Panc1 (cell line): ENCODE measurements around the gene ZDHHC14.

Experiments used
- CTCF ChIP-seq: fragments of 450-650 bp; IDR thresholded peaks from 2 replicates; pipeline ENCODE4 v1.5.1; 2017; ENCODE audit warnings: mild to moderate bottlenecking
- POLR2AphosphoS5 ChIP-seq: IDR thresholded peaks from 2 replicates; pipeline ENCODE4 v1.6.1; 2012; ENCODE audit warnings: mild to moderate bottlenecking, low read depth, low read length, moderate library complexity
- REST ChIP-seq, 2 experiments: IDR thresholded peaks; 2 replicates each; pipeline ENCODE4 v1.6.1; 2011 to 2012; ENCODE audit warnings: low read depth in 2 of 2, control low read depth in 1 of 2, low read length in 1 of 2, mild to moderate bottlenecking in 1 of 2, moderate library complexity in 1 of 2; ENCODE audit not compliant: insufficient read depth in 1 of 2
- SIN3A ChIP-seq: IDR thresholded peaks from 2 replicates; pipeline ENCODE4 v1.6.1; 2012; ENCODE audit warnings: low read depth, mild to moderate bottlenecking, low read length, moderate library complexity, borderline replicate concordance; ENCODE audit not compliant: insufficient read depth
- TCF7L2 ChIP-seq: IDR thresholded peaks from 2 replicates; pipeline ENCODE4 v1.6.1; 2011; ENCODE audit warnings: mild to moderate bottlenecking, low read depth, low read length, inconsistent platforms

GRCh38 chr6:157368359-157369049, 12.5 kb upstream of the ZDHHC14 start:
- no peak for TF ChIP-seq CTCF
- no peak for TF ChIP-seq POLR2AphosphoS5
- TF ChIP-seq REST (IDR thresholded peaks at IDR 0.05; ENCODE audit: insufficient read depth in 1 of 2, low read depth in 2 of 2, low read length in 1 of 2), result no peak
- no peak for TF ChIP-seq SIN3A
- no peak for TF ChIP-seq TCF7L2
